Coronary artery (tissue), 2 donors: ENCODE data around the gene HBEGF.
"Not testable (repeated sequence)": the region's sequence is repeated elsewhere in the genome, so short reads cannot be mapped to it uniquely, and the experiment has no call there.

ENCODE experiments used
- DNase-seq: peaks from one replicate; pipeline ENCODE4 v3.0.0-alpha.2; 2017; ENCODE audit warnings: low spot score
- H3K27ac ChIP-seq, 2 donors: fragments of 200-600 bp; sonication (generic); one replicate each; pipeline ENCODE4 v1.5.1; 2016 to 2019
- H3K4me3 ChIP-seq: fragments of 200-600 bp; sonication (generic); 2 replicates; pipeline ENCODE4 v1.5.1; 2016; ENCODE audit warnings: mild to moderate bottlenecking, moderate library complexity
- CTCF ChIP-seq: fragments of 200-600 bp; sonication (generic); IDR thresholded peaks from one replicate; pipeline ENCODE4 v1.5.1; 2019; ENCODE audit warnings: antibody characterized with exemption

The HBEGF gene

GRCh38 chr5:140351609-140352334 lies 5.4 kb upstream of the HBEGF start:
- no peak overlapping the region for H3K27ac ChIP-seq
- peak; percentile 74 for TF ChIP-seq CTCF
- DNase-seq, result no peak
- H3K4me3 ChIP-seq, result no peak overlapping the region

GRCh38 chr5:140349244-140349643 lies 2.8 kb upstream of the HBEGF start:
- no peak for DNase-seq
- H3K27ac ChIP-seq, result no peak overlapping the region
- no peak overlapping the region for H3K4me3 ChIP-seq
- no peak for TF ChIP-seq CTCF

GRCh38 chr5:140348104-140348503 lies 1.7 kb upstream of the HBEGF start:
- Histone ChIP-seq H3K27ac (no peak overlapping the region), H3K4me3 (no peak overlapping the region)
- no peak for TF ChIP-seq CTCF
- DNase-seq, result no peak

- H3K27ac ChIP-seq, result peak overlapping the region; percentile 79 to 91
- H3K4me3 ChIP-seq, result no peak overlapping the region
- TF ChIP-seq CTCF, result no peak
- no peak for DNase-seq
Measured at GRCh38 chr5:140347360-140347759, 957 bp upstream of the HBEGF start.

GRCh38 chr5:140345919-140346347 lies 470 bp downstream of the HBEGF start:
- no peak for TF ChIP-seq CTCF
- peak overlapping the region; percentile 79 to 91 for H3K27ac ChIP-seq
- no peak for DNase-seq
- peak overlapping the region; percentile 93 for H3K4me3 ChIP-seq

- peak overlapping the region; percentile 35 to 79 for H3K27ac ChIP-seq
- TF ChIP-seq CTCF, result no peak
- peak overlapping the region; percentile 93 for H3K4me3 ChIP-seq
- DNase-seq, result no peak
Measured at GRCh38 chr5:140344683-140345423, 1.6 kb downstream of the HBEGF start.

- DNase-seq, H3K4me3 ChIP-seq: not testable (repeated sequence)
- H3K27ac ChIP-seq, result peak overlapping the region in 1 of 2 donors; percentile 64
Measured at GRCh38 chr5:140343849-140344248, 2.6 kb downstream of the HBEGF start.
